K562 (cell line): ENCODE results near the gene PLCB4. TPM values are rescaled to one million over a fixed set of nuclear protein-coding genes. Genes with fewer than 3 reads are reported as not detected.

Source experiments
- ATAC-seq: fragments of 200-7000 bp; cut with Tn5 transposase; 3 replicates; pipeline ENCODE4 v1.9.1; 2020; ENCODE audit warnings: moderate library complexity
- BruUV-seq: library from RNA; stranded (reverse); fragments of 400-500 nt; replicated peaks from 2 replicates; lab custom pipeline; 2021; lab: Mats Ljungman, UMichigan
- CTCF ChIA-PET: fragments of 300-600 bp; formaldehyde crosslinking; extraction: SDS; loops from one replicate; lab custom pipeline; 2021; ENCODE audit warnings: low intra/inter-chr PET ratio; lab: Yijun Ruan, JAX
- POLR2A ChIA-PET: fragments of 300-600, 350-650 bp; sonication (Branson Sonifier 250); formaldehyde crosslinking; extraction: SDS; loops from one replicate; lab custom pipeline; 2021; ENCODE audit warnings: antibody characterized with exemption, inconsistent platforms; lab: Yijun Ruan, JAX
- DNase-seq, 4 experiments: peaks; one replicate each; pipeline versions ENCODE4 v3.0.0 to v3.0.0-alpha.2; 2011 to 2018; ENCODE audit warnings: low spot score in 3 of 4, mixed read lengths in 3 of 4; ENCODE audit errors: extremely low read depth in 1 of 4
- FAIRE-seq: peaks from 2 replicates; lab custom pipeline; 2011; peaks lifted over from hg19 to GRCh38; lab: Jason Lieb, UNC
- H2AFZ ChIP-seq: 2 replicates; pipeline ENCODE4 v1.6.0; 2011; ENCODE audit warnings: low read depth, low read length, control low read depth, inconsistent platforms
- H3K27ac ChIP-seq: fragments of 200-600 bp; 3 replicates; pipeline ENCODE4 v1.8.0; 2011; ENCODE audit warnings: low read depth, mild to moderate bottlenecking, control low read depth, inconsistent platforms, low read length, moderate library complexity, mixed read lengths; ENCODE audit errors: extremely low read depth
- H3K27me3 ChIP-seq, 2 experiments: fragments of 300-600 bp in 1 of 2; 2 replicates in 1 of 2; 3 replicates in 1 of 2; pipeline versions ENCODE4 v1.6.0 to v1.8.0; 2011; ENCODE audit warnings: inconsistent platforms in 2 of 2, low read length in 2 of 2, mild to moderate bottlenecking in 1 of 2, mixed read lengths in 1 of 2, moderate library complexity in 1 of 2; ENCODE audit not compliant: control insufficient read depth in 2 of 2, insufficient read depth in 2 of 2
- H3K36me3 ChIP-seq: fragments of 300-600 bp; 3 replicates; pipeline ENCODE4 v1.8.0; 2011; ENCODE audit warnings: mild to moderate bottlenecking, low read length, inconsistent platforms; ENCODE audit not compliant: control insufficient read depth, insufficient read depth
- H3K4me1 ChIP-seq, 2 experiments: fragments of 200-600 bp in 1 of 2; replicated peaks in 1 of 2; 2 replicates in 1 of 2; 3 replicates in 1 of 2; pipeline versions ENCODE4 v1.5.1 to v1.8.0; 2011; ENCODE audit warnings: inconsistent platforms in 2 of 2, low read length in 2 of 2, mild to moderate bottlenecking in 1 of 2, mixed read lengths in 1 of 2, moderate library complexity in 1 of 2; ENCODE audit not compliant: control insufficient read depth in 2 of 2, insufficient read depth in 2 of 2
- H3K4me2 ChIP-seq: 2 replicates; pipeline ENCODE4 v1.6.1; 2011; ENCODE audit warnings: low read length, control low read depth, inconsistent platforms, mixed read lengths; ENCODE audit not compliant: insufficient read depth
- H3K4me3 ChIP-seq: fragments of 200-600 bp; sonication (generic), shearing (Covaris generic); 2 replicates; pipeline ENCODE4 v1.5.1; 2016; ENCODE audit warnings: control low read depth, inconsistent platforms
- H3K79me2 ChIP-seq: fragments of 200-600 bp; 3 replicates; pipeline ENCODE4 v1.8.0; 2011; ENCODE audit warnings: low read length, inconsistent platforms; ENCODE audit not compliant: control insufficient read depth, insufficient read depth
- H3K9ac ChIP-seq, 2 experiments: 2 replicates each; pipeline versions ENCODE4 v1.6.0 to v1.6.1; 2011; ENCODE audit warnings: low read depth in 2 of 2, low read length in 2 of 2, control low read depth in 1 of 2, inconsistent platforms in 1 of 2, mild to moderate bottlenecking in 1 of 2, mixed read lengths in 1 of 2; ENCODE audit not compliant: insufficient read depth in 1 of 2
- H3K9me1 ChIP-seq: one replicate; pipeline ENCODE4 v1.6.0; 2011; ENCODE audit warnings: inconsistent platforms, mild to moderate bottlenecking, low read length, moderate library complexity; ENCODE audit not compliant: control insufficient read depth, insufficient read depth
- H3K9me3 ChIP-seq: replicated peaks from 2 replicates; pipeline ENCODE4 v1.5.1; 2011; ENCODE audit warnings: low read depth, low read length, inconsistent platforms; ENCODE audit not compliant: control insufficient read depth, insufficient read depth
- H4K20me1 ChIP-seq: replicated peaks from 2 replicates; pipeline ENCODE4 v1.6.1; 2011; ENCODE audit warnings: low read length, inconsistent platforms, mixed read lengths; ENCODE audit not compliant: control insufficient read depth, insufficient read depth
- CREM ChIP-seq: IDR thresholded peaks from 2 replicates; pipeline ENCODE4 v1.6.1; 2014; ENCODE audit warnings: antibody characterized with exemption, low read depth
- FOSL1 ChIP-seq: fragments of 200-800 bp; sonication (Bioruptor generic); conservative IDR thresholded peaks from 2 replicates; pipeline ENCODE4 v1.6.1; 2016; ENCODE audit warnings: missing genetic modification characterization, missing compliant biosample characterization
- JUND ChIP-seq, 2 experiments: IDR thresholded peaks; 2 replicates in 1 of 2; 3 replicates in 1 of 2; pipeline ENCODE4 v1.6.1; 2011; ENCODE audit warnings: borderline replicate concordance in 2 of 2, low read depth in 2 of 2, low read length in 2 of 2, improper control_type of control experiment in 1 of 2, missing biosample characterization in 1 of 2, missing genetic modification characterization in 1 of 2, missing genetic modification reagents in 1 of 2
- KDM1A ChIP-seq, 2 experiments: fragments of 450-650 bp; IDR thresholded peaks; 2 replicates each; pipeline ENCODE4 v1.6.1; 2016; ENCODE audit warnings: mild to moderate bottlenecking in 2 of 2
- MEF2D ChIP-seq: conservative IDR thresholded peaks from 2 replicates; pipeline ENCODE4 v1.6.1; 2016; ENCODE audit warnings: low read depth, missing genetic modification characterization, missing compliant biosample characterization
- POLR2B ChIP-seq: fragments of 450-650 bp; IDR thresholded peaks from 2 replicates; pipeline ENCODE4 v1.6.1; 2018; ENCODE audit warnings: low read depth; ENCODE audit not compliant: partially characterized antibody
- RCOR1 ChIP-seq, 2 experiments: IDR thresholded peaks; 2 replicates each; pipeline ENCODE4 v1.6.1; 2012; ENCODE audit warnings: low read depth in 2 of 2, low read length in 2 of 2, borderline replicate concordance in 1 of 2, improper control_type of control experiment in 1 of 2
- SMARCE1 ChIP-seq: fragments of 450-650 bp; IDR thresholded peaks from 2 replicates; pipeline ENCODE4 v1.7.1; 2016; ENCODE audit warnings: mild to moderate bottlenecking
- SOX6 ChIP-seq: fragments of 450-650 bp; IDR thresholded peaks from 2 replicates; pipeline ENCODE4 v1.6.1; 2014; ENCODE audit warnings: mild to moderate bottlenecking
- STAT5A ChIP-seq: IDR thresholded peaks from 2 replicates; pipeline ENCODE4 v1.6.1; 2012; ENCODE audit warnings: low read length, inconsistent platforms, borderline replicate concordance
- ZNF197 ChIP-seq: fragments of 200-800 bp; sonication (Bioruptor generic); IDR thresholded peaks from 2 replicates; pipeline ENCODE4 v1.6.1; 2016; ENCODE audit warnings: low read depth, missing genetic modification characterization, missing compliant biosample characterization
- ZNF77 ChIP-seq: fragments of 250-450 bp; sonication (Bioruptor Pico); IDR thresholded peaks from 2 replicates; pipeline ENCODE4 v1.5.0; 2020
- WGBS: fragments of 100-300 bp; shearing (Covaris generic); methylation state at CpG from one replicate; pipeline ENCODE4 v1.1.6; 2016; ENCODE audit warnings: low coverage, mixed read lengths; ENCODE audit not compliant: insufficient coverage; ENCODE audit errors: missing lambda C conversion rate; 5-methylcytosine and 5-hydroxymethylcytosine counted together
- in situ Hi-C: fragments of 300-500 bp; cut with MboI; formaldehyde crosslinking; loops from 4 replicates; pipeline ENCODE4 v1.15.0; 2018; ENCODE audit warnings: inconsistent platforms, mixed read lengths
- intact Hi-C: fragments of 100-400 bp; cut with micrococcal nuclease; formaldehyde crosslinking; loops from 2 replicates; pipeline ENCODE4 v1.14.2; 2022
- polyA plus RNA-seq, 8 experiments: library from polyadenylated mRNA; depleted of rRNA in 4 of 8; stranded (reverse) in 5 of 8; unstranded in 3 of 8; fragments of >200 nt; fragmentation: Nextera tagmentation in 2 of 8; fragmentation: Illumina TruSeq in 1 of 8; extraction: Ambion mirVana in 2 of 8; extraction: Trizol in 1 of 8; gene quantifications; 2 replicates each; pipeline versions ENCODE4 v1.2.1 to v1.2.3, GENCODE V29; 2011 to 2014; ENCODE audit warnings: inconsistent platforms in 1 of 8, missing spikeins in 1 of 8
- total RNA-seq, 7 experiments: library from RNA; depleted of rRNA in 6 of 7; stranded (reverse); fragments of >200 nt in 6 of 7; fragmentation: Illumina TruSeq in 2 of 7; extraction: Trizol in 2 of 7; gene quantifications; 2 replicates each; pipeline versions ENCODE4 v1.2.1 to v1.2.3, GENCODE V29; 2011 to 2021; ENCODE audit warnings: low replicate concordance in 1 of 7
- TF ChIP-seq, protein P1 (sequence below): fragments of 450-650 bp; formaldehyde crosslinking; IDR thresholded peaks from 2 replicates; pipeline ENCODE4 v1.4.0; 2020; ENCODE audit warnings: mild to moderate bottlenecking, moderate library complexity
- TF ChIP-seq, protein P2 (sequence below), 2 experiments: IDR thresholded peaks in 1 of 2; conservative IDR thresholded peaks in 1 of 2; 2 replicates each; pipeline ENCODE4 v1.6.1; 2016; ENCODE audit warnings: low read depth in 2 of 2, mild to moderate bottlenecking in 1 of 2, missing compliant biosample characterization in 1 of 2, missing genetic modification characterization in 1 of 2, moderate library complexity in 1 of 2
- TF ChIP-seq, protein P3 (sequence below): fragments of 250-450 bp; sonication (Bioruptor Pico); IDR thresholded peaks from 2 replicates; pipeline ENCODE4 v1.8.0; 2022; ENCODE audit warnings: inconsistent platforms, mild to moderate bottlenecking, moderate library complexity, borderline replicate concordance

The PLCB4 gene
- total and polyA plus RNA-seq, 9 of the 15 experiments (the other 6 are each of a cell fraction or from before 2014, with no cell fraction given) = 0.20 to 2.9 (median 0.52) TPM

DNA sequence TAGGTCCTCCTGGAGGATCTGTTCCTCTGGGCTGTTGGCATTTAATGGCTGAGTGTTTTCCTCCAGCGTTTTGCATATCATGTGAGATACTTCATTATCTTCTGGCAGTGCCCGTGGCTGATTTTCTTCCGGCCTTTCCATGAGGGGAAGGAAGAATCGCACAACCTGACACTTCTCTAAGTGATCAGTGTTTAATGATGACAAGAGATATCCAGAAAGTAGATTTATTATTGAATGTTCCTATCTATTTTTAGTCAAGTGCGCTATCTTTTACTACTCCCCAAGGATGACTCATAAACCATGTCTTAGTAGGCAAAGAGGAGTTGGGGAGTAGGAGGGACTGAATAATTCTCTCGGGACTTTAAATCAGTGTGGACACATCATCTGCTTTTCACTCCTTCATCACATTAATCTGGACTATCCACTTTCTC lies 149.7 kb downstream of the PLCB4 start:
- no peak overlapping the region for H3K4me3 ChIP-seq
- H3K9me3 ChIP-seq = no peaks in the 10 kb centered on the region
- 4% methylated on average over 5 of the region's 6 CpGs for WGBS
- no peaks in the 10 kb centered on the region for H3K9me1 ChIP-seq
- peak; percentile 19 for FAIRE-seq
- ChIA-PET POLR2A (interaction anchor here (0.7 kb wide), 1 partner anchor 127 kb away, joined by 4 read pairs; no protein-coding TSS in a partner anchor), CTCF (no interaction called here)
- H3K27ac ChIP-seq = no peak overlapping the region
- intact Hi-C loops (no loop called here), in situ Hi-C loops (no loop called here)
- H3K79me2 ChIP-seq = no peaks in the 10 kb centered on the region
- H3K9ac ChIP-seq = no peak overlapping the region
- H3K4me2 ChIP-seq = no peak overlapping the region
- H3K36me3 ChIP-seq = no peaks in the 10 kb centered on the region
- no peak for ATAC-seq
- BruUV-seq = no TSS peak
- peak; percentile 6 to 11 (median 8) for DNase-seq
- no peaks in the 10 kb centered on the region for H3K4me1 ChIP-seq
- no peak overlapping the region for H2AFZ ChIP-seq
- no peaks in the 10 kb centered on the region for H3K27me3 ChIP-seq
- H4K20me1 ChIP-seq = no peaks in the 10 kb centered on the region
- 0 out of 4 replicates have a peak, but pooled peaks of 1 of the 2 experiments have one; percentile 30 for TF ChIP-seq RCOR1 (IDR thresholded peaks at IDR 0.05; ENCODE audit: borderline replicate concordance in 1 of 2, low read depth in 2 of 2, low read length in 2 of 2)
- TF ChIP-seq, protein P1, sequence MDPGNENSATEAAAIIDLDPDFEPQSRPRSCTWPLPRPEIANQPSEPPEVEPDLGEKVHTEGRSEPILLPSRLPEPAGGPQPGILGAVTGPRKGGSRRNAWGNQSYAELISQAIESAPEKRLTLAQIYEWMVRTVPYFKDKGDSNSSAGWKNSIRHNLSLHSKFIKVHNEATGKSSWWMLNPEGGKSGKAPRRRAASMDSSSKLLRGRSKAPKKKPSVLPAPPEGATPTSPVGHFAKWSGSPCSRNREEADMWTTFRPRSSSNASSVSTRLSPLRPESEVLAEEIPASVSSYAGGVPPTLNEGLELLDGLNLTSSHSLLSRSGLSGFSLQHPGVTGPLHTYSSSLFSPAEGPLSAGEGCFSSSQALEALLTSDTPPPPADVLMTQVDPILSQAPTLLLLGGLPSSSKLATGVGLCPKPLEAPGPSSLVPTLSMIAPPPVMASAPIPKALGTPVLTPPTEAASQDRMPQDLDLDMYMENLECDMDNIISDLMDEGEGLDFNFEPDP (CRISPR knock-in tag) = no peak
- TF ChIP-seq FOSL1 (tag) = peak; percentile 65
- no peak for TF ChIP-seq ZNF77 (CRISPR knock-in tag)
- no peak for TF ChIP-seq SOX6
- TF ChIP-seq, protein P2, sequence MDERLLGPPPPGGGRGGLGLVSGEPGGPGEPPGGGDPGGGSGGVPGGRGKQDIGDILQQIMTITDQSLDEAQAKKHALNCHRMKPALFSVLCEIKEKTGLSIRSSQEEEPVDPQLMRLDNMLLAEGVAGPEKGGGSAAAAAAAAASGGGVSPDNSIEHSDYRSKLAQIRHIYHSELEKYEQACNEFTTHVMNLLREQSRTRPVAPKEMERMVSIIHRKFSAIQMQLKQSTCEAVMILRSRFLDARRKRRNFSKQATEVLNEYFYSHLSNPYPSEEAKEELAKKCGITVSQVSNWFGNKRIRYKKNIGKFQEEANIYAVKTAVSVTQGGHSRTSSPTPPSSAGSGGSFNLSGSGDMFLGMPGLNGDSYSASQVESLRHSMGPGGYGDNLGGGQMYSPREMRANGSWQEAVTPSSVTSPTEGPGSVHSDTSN (CRISPR knock-in tag; IDR thresholded peaks at IDR 0.05; ENCODE audit: low read depth) = no peak
- TF ChIP-seq, protein P2 (tag; conservative IDR thresholded peaks at IDR 0.05; ENCODE audit: low read depth) = peak; percentile 25; the same call in 1 of the 2 replicates
- no peak for TF ChIP-seq CREM
- no peak for TF ChIP-seq POLR2B
- TF ChIP-seq JUND (IDR thresholded peaks at IDR 0.05; ENCODE audit: borderline replicate concordance, low read depth, low read length) = peak; percentile 79
- peak; percentile 38; the same call in 1 of the 3 replicates for TF ChIP-seq JUND (tag; IDR thresholded peaks at IDR 0.05; ENCODE audit: borderline replicate concordance, low read depth, low read length)
- TF ChIP-seq, protein P3, sequence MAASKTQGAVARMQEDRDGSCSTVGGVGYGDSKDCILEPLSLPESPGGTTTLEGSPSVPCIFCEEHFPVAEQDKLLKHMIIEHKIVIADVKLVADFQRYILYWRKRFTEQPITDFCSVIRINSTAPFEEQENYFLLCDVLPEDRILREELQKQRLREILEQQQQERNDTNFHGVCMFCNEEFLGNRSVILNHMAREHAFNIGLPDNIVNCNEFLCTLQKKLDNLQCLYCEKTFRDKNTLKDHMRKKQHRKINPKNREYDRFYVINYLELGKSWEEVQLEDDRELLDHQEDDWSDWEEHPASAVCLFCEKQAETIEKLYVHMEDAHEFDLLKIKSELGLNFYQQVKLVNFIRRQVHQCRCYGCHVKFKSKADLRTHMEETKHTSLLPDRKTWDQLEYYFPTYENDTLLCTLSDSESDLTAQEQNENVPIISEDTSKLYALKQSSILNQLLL (CRISPR knock-in tag) = no peak
- TF ChIP-seq KDM1A (IDR thresholded peaks at IDR 0.05) = 0 out of 4 replicates have a peak, but pooled peaks of 1 of the 2 experiments have one; percentile 24
- peak; percentile 78 for TF ChIP-seq MEF2D (tag)
- TF ChIP-seq SMARCE1 = no peak
- no peak for TF ChIP-seq STAT5A
- TF ChIP-seq ZNF197 (CRISPR knock-in tag) = no peak
